ENCODE measurements around the gene KCNMA1.

DNA sequence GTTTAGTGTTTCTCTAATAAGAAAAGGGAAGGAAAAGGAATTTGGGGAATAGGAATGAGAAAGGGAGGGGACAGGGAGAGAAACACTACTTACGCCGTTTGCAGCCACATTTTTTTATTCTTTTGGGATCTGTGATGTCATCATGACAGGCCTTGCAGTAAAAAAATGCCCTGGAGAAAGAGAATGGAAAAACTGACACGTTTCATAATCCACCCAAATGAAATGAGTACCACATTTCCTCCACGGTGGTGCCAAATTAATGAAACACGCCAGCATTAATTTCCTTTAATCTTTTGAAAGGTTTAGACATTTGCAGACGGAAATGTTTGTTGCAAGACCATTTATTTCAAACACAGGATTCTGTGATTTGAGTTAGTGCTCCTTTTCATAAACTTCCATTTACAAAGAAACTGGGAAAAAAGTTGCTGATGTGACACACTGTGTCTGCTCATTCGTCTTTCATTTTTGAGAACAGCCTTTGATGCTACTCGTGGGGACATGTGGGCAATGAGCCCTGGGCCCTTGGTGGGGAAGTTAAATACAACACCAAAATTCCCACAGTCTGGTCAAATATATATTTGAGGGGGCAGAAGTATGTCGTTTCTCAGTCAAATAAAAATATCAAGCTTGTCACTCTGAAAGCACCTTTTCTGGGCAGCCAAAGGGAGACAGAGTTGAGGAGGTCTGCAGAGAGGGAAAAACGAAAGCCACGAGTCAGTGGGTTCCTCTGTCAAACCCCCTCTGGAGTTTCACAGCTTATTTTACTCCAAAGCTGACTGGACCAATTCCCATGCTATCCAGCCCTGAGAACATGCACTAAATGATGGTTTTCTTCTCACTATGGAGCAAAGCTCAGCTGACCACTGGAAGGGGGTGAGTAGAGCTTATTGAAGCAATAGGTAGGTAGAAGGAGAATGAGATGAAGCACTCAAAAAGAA is 625.5 kb downstream of the KCNMA1 start:
- no peak for TF ChIP-seq POLR2A (IDR thresholded peaks at IDR 0.05)
- peak in 1 of 3 donors; percentile 37 for TF ChIP-seq POLR2AphosphoS5 (IDR thresholded peaks at IDR 0.05)
